ENCODE results near the gene HHEX.
"Not testable (repeated sequence)": the region's sequence is repeated elsewhere in the genome, so short reads cannot be mapped to it uniquely, and the experiment has no call there.

Gene HHEX

DNA sequence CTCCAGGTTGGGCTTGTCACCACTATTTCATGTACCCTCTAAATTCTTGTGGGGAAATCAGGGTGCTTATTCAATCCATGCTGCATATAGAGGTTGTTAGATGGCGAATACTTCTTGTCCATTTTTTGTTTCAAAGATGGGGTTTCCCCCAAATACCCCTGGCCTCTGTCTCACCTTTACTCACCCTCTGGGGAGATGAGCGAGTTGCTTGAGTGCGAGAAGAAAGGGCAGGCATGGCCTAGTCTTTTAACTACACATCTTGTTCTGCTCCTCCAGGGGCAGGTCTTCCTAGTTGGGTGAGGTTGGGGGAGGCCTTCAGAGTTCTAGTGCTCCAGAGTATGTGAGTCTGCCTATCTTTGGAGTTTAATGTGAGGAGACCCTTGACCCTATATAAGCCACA, 46.2 kb downstream of the HHEX start:
- TF ChIP-seq, protein P1, sequence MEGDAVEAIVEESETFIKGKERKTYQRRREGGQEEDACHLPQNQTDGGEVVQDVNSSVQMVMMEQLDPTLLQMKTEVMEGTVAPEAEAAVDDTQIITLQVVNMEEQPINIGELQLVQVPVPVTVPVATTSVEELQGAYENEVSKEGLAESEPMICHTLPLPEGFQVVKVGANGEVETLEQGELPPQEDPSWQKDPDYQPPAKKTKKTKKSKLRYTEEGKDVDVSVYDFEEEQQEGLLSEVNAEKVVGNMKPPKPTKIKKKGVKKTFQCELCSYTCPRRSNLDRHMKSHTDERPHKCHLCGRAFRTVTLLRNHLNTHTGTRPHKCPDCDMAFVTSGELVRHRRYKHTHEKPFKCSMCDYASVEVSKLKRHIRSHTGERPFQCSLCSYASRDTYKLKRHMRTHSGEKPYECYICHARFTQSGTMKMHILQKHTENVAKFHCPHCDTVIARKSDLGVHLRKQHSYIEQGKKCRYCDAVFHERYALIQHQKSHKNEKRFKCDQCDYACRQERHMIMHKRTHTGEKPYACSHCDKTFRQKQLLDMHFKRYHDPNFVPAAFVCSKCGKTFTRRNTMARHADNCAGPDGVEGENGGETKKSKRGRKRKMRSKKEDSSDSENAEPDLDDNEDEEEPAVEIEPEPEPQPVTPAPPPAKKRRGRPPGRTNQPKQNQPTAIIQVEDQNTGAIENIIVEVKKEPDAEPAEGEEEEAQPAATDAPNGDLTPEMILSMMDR (IDR thresholded peaks at IDR 0.05; ENCODE audit: borderline replicate concordance, insufficient read depth, low read depth, low read length): no peak

DNA sequence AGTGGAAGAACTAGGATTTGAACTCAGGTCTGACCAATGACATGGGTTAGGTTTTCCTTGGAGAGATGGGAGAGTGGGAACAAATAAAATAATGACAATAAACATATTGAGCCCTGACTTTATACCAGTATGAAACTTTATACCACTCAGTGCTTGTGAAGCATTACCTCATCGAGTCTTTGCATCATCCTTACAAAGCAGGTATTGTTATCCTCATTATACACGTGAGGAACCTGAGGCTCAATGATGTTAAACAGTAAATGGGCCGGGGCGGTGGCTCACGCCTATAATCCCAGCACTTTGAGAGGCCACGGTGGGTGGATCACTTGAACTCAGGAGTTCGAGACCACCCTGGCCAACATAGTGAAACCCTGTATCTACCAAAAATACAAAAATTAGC, 47.7 kb downstream of the HHEX start:
- no peak overlapping the region for H3K4me3 ChIP-seq (ENCODE audit: low read depth, low read length)
- TF ChIP-seq, protein P1 (IDR thresholded peaks at IDR 0.05; ENCODE audit: borderline replicate concordance, insufficient read depth, low read depth, low read length): no peak

More for the DNA sequence above, 46.2 kb downstream of the HHEX start:
- no peak overlapping the region for H3K4me3 ChIP-seq (ENCODE audit: low read depth, low read length)

DNA sequence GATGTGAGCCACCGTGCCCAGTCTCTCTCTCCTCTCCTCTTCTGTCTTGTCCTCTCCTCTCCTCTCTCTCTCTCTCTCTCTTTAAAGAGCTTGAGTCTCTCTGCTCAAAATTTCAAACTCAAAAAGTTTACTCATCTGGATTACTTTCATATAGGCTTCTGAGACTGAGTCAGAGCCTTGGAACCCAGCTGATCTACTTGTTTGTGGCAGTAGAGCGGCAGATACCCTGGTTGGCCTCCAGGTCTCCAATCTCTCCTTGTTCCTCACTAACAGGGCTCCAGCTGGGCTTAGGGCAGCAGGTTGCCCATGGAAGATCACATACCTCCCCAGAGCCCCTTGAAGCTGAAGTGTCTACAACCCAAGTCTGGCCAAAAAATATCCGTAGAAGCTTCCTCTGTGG, 51.0 kb downstream of the HHEX start:
- TF ChIP-seq, protein P1 (IDR thresholded peaks at IDR 0.05; ENCODE audit: borderline replicate concordance, insufficient read depth, low read depth, low read length): no peak

DNA sequence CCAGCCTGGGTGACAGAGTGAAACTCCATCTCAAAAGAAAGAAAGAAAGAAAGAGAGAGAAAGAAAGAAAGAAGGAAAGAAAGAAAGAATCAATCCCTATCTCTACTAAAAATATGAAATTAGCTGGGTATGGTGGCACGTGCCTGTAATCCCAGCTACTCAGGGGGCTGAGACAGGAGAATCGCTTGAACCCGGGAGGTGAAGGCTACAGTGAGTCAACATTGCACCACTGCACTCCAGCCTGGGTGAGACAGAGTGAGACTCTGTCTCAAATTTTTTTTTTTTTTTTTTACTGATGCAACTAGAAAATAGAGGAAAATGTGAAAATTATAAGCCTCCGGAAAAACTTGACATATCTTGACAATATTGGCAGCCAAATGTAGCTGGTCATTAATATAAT, 52.0 kb downstream of the HHEX start:
- H3K4me3 ChIP-seq (ENCODE audit: low read depth, low read length): not testable (repeated sequence)

More for the DNA sequence above, 51.0 kb downstream of the HHEX start:
- no peak overlapping the region for H3K4me3 ChIP-seq (ENCODE audit: low read depth, low read length)

DNA sequence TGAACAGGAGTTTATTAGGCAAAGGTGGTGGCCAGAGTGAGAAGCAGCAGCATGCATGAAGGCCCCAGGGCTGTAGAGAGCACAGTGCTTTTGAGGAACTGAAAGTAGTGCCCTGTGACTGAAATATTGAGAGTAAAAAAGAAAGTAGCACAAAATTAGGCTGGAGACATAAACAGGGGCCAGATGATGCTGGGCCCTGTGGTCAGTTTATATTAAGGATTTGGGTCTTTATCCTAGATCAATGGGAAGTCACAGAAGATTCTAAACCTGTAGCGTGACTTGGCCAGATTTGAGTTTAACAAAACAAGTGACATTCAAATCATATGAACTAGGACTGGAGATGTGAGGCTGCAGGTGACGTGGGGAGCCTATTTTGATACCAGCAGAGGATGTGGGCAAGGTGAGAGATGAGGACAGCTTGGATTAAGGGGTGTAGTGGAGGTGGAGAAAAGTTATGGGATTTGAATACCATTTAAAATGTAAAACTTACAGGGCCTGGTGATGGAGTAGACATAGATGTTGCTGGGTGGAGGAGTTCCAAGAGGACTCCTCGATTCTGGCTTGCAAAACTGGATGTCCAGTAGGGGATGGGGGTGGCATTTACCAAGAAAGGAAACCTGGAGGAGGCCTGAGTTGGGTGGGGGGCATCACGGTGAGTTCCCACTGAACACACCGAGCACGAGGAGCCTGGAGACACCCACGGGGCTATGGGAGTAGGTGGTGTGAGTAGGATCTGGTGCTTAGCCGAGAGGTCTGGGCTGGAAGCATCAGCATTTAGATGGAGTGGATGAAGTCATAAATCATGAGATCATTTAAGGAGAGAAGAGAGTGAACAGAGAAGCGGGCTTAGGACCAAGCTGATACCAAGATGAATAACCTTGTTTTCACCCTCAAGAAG, 52.8 kb downstream of the HHEX start:
- TF ChIP-seq, protein P1 (IDR thresholded peaks at IDR 0.05; ENCODE audit: borderline replicate concordance, insufficient read depth, low read depth, low read length): no peak

More for the DNA sequence above, 52.8 kb downstream of the HHEX start:
- no peak overlapping the region for H3K4me3 ChIP-seq (ENCODE audit: low read depth, low read length)
